Iris pigment epithelial cell (primary cell): ENCODE data around the gene USB1.

Source experiments
- DNase-seq: peaks from one replicate; pipeline ENCODE4 v3.0.0-alpha.2; 2011; ENCODE audit warnings: low read depth

Gene USB1

GRCh38 chr16:58034774-58035173, 33.6 kb downstream of the USB1 start:
- DNase-seq, result no peak

- no peak for DNase-seq
Observed at GRCh38 chr16:58035356-58036170, 34.4 kb downstream of the USB1 start.

GRCh38 chr16:58036943-58037342, 35.7 kb downstream of the USB1 start:
- no peak for DNase-seq

GRCh38 chr16:58037365-58038057, 36.3 kb downstream of the USB1 start:
- no peak for DNase-seq

GRCh38 chr16:58038219-58038641, 37.0 kb downstream of the USB1 start:
- DNase-seq, result no peak

GRCh38 chr16:58039829-58040495, 38.8 kb downstream of the USB1 start:
- DNase-seq, result no peak

GRCh38 chr16:58040496-58040846, 39.3 kb downstream of the USB1 start:
- no peak for DNase-seq

GRCh38 chr16:58040945-58041627, 39.9 kb downstream of the USB1 start:
- DNase-seq, result no peak

GRCh38 chr16:58041628-58041955, 40.4 kb downstream of the USB1 start:
- DNase-seq, result no peak

GRCh38 chr16:58042001-58042885, 41.0 kb downstream of the USB1 start:
- DNase-seq, result no peak

GRCh38 chr16:58042886-58043515, 41.8 kb downstream of the USB1 start:
- DNase-seq, result no peak

- DNase-seq, result no peak
Observed at GRCh38 chr16:58043571-58044155, 42.5 kb downstream of the USB1 start.

GRCh38 chr16:58044266-58045019, 43.2 kb downstream of the USB1 start:
- no peak for DNase-seq

- no peak for DNase-seq
Observed at GRCh38 chr16:58045096-58045495, 43.9 kb downstream of the USB1 start.

- no peak for DNase-seq
Observed at GRCh38 chr16:58046054-58046881, 45.1 kb downstream of the USB1 start.

GRCh38 chr16:58046936-58047335, 45.7 kb downstream of the USB1 start:
- DNase-seq, result no peak

- DNase-seq, result no peak
Observed at GRCh38 chr16:58047557-58048348, 46.5 kb downstream of the USB1 start.
